Measurements from ENCODE around the gene RGMB.
"Not testable (repeated sequence)": the region's sequence is repeated elsewhere in the genome, so short reads cannot be mapped to it uniquely, and the experiment has no call there.

The RGMB gene

GRCh38 chr5:98741926-98742325 lies 31.5 kb upstream of the RGMB start:
- TF ChIP-seq, protein P1, sequence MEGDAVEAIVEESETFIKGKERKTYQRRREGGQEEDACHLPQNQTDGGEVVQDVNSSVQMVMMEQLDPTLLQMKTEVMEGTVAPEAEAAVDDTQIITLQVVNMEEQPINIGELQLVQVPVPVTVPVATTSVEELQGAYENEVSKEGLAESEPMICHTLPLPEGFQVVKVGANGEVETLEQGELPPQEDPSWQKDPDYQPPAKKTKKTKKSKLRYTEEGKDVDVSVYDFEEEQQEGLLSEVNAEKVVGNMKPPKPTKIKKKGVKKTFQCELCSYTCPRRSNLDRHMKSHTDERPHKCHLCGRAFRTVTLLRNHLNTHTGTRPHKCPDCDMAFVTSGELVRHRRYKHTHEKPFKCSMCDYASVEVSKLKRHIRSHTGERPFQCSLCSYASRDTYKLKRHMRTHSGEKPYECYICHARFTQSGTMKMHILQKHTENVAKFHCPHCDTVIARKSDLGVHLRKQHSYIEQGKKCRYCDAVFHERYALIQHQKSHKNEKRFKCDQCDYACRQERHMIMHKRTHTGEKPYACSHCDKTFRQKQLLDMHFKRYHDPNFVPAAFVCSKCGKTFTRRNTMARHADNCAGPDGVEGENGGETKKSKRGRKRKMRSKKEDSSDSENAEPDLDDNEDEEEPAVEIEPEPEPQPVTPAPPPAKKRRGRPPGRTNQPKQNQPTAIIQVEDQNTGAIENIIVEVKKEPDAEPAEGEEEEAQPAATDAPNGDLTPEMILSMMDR (conservative IDR thresholded peaks at IDR 0.05; ENCODE audit: low read depth, low read length): no peak
- no peak for DNase-seq (ENCODE audit: low read depth)

GRCh38 chr5:98742396-98743073 lies 30.9 kb upstream of the RGMB start:
- TF ChIP-seq, protein P1 (conservative IDR thresholded peaks at IDR 0.05; ENCODE audit: low read depth, low read length): no peak
- no peak for DNase-seq (ENCODE audit: low read depth)
- no peak overlapping the region for H3K4me3 ChIP-seq (ENCODE audit: low read depth, low read length)

More at GRCh38 chr5:98741926-98742325, 31.5 kb upstream of the RGMB start:
- H3K4me3 ChIP-seq (ENCODE audit: low read depth, low read length): no peak overlapping the region

DNA sequence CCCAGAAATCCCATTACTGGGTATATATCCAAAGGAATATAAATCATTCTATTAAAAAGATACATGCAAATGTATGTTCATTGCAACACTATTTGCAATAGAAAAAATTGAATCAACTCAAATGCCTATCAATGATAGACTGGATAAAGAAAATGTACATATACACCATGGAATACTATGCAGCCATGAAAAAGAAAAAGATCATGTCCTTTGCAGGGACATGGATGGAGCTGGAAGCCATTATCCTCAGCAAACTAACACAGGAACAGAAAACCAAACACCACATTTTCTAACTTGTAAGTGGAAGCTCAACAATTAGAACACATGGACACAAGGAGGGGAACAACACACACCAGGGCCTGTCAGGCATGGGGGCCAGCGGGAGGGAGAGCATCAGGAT lies 25.2 kb upstream of the RGMB start:
- DNase-seq (ENCODE audit: low read depth); H3K4me3 ChIP-seq (ENCODE audit: low read depth, low read length): not testable (repeated sequence)

GRCh38 chr5:98749046-98749445 lies 24.4 kb upstream of the RGMB start:
- TF ChIP-seq, protein P1 (conservative IDR thresholded peaks at IDR 0.05; ENCODE audit: low read depth, low read length): no peak
- no peak for DNase-seq (ENCODE audit: low read depth)
- no peak overlapping the region for H3K4me3 ChIP-seq (ENCODE audit: low read depth, low read length)

DNA sequence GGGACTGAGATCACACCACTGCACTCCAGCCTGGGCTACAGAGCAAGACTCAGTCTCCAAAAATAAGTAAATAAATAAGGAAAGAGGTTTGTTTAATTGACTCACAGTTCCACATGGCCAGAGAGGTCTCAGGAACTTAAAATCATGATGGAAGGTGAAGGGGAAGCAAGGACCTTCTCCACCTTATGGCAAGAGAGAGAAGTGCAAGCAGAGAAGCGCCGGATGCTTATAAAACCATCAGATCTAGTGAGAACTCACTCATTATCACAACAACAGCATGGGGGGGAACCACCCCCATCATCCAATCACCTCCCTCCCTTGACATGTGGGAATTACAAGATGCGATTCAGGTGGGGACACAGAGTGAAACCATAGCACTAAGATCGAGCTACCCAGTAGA lies 22.8 kb upstream of the RGMB start:
- H3K4me3 ChIP-seq (ENCODE audit: low read depth, low read length): no peak overlapping the region
- DNase-seq (ENCODE audit: low read depth): peak; percentile 58
- TF ChIP-seq, protein P1 (conservative IDR thresholded peaks at IDR 0.05; ENCODE audit: low read depth, low read length): peak; percentile 69

DNA sequence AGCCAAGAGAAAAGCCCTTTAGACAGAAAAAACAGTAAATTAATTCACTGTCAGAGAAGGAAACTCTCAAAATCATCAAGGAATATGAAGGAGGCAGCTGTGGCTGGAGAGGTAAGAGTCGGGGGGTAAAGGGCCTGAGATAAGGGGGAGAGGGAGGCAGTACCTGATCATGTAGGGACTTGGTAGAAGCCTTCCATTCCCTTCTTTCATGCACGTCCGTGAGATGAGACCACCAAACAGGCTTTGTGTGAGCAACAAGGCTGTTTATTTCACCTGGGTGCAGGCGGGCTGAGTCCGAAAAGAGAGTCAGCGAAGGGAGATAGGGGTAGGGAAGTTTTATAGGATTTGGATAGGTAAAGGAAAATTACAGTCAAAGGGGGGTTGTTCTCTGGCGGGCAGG lies 21.1 kb upstream of the RGMB start:
- H3K4me3 ChIP-seq (ENCODE audit: low read depth, low read length); DNase-seq (ENCODE audit: low read depth): not testable (repeated sequence)

- H3K4me3 ChIP-seq (ENCODE audit: low read depth, low read length); DNase-seq (ENCODE audit: low read depth): not testable (repeated sequence)
These were observed 20.7 kb upstream of the RGMB start for GRCh38 chr5:98752801-98753200.

DNA sequence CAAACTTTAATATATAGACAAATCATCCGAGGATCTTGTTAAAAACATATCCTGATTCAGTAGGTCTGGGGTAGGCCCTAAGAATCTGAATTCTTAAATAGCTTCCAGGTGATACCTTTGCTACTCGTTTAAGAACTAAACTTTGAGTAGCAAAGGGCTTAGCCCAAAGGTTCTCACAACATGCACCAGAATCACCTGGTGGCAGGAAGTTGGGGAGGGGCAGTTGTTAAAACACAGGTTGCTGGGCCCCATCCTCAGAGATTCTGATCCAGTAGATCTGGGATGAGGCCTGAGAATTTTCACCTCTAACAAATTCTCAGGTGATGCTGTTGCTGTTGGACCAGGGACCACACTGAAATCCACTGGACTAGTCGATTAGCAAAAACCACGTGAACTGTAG lies 20.0 kb upstream of the RGMB start:
- H3K4me3 ChIP-seq (ENCODE audit: low read depth, low read length): no peak overlapping the region
- TF ChIP-seq, protein P1 (conservative IDR thresholded peaks at IDR 0.05; ENCODE audit: low read depth, low read length): no peak
- DNase-seq (ENCODE audit: low read depth): no peak

DNA sequence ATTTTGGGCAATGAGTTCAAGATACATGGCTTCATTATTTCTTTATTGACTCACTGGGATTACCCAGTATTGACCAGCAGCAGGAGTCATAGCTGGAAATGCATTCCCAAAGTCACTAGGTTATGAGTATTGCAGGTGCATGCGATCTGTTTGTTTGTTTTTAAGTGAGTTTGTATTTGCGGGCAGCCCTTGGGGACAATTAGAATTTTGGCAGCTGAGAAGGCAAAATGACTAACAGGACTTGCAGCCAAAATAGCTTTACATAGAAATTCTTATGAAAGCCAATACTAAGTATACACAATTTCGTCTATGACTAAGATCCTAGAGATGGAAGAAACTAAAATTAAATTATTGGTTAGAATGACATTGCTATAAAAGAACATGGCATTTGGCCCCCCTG lies 18.1 kb upstream of the RGMB start:
- DNase-seq (ENCODE audit: low read depth): no peak
- no peak overlapping the region for H3K4me3 ChIP-seq (ENCODE audit: low read depth, low read length)
- TF ChIP-seq, protein P1 (conservative IDR thresholded peaks at IDR 0.05; ENCODE audit: low read depth, low read length): no peak

Data from choroid plexus epithelial cell (primary cell).